Stomach smooth muscle (tissue), 2 donors: ENCODE data around the gene SLAMF6.
"Not testable (repeated sequence)": the region's sequence is repeated elsewhere in the genome, so short reads cannot be mapped to it uniquely, and the experiment has no call there.

Experiments used
- H3K27ac ChIP-seq: one replicate; pipeline ENCODE4 v1.7.0; 2013; ENCODE audit warnings: mild to moderate bottlenecking, low read length, inconsistent platforms
- H3K27me3 ChIP-seq, 2 donors: one replicate each; pipeline ENCODE4 v1.7.0; 2013; ENCODE audit warnings: low read length in 2 of 2; ENCODE audit not compliant: insufficient read depth in 2 of 2, control insufficient read depth in 1 of 2
- H3K36me3 ChIP-seq, 2 donors: one replicate each; pipeline ENCODE4 v1.7.0; 2013; ENCODE audit warnings: low read length in 2 of 2; ENCODE audit not compliant: control insufficient read depth in 2 of 2, insufficient read depth in 2 of 2
- H3K4me1 ChIP-seq: one replicate; pipeline ENCODE4 v1.7.0; 2013; ENCODE audit warnings: low read length; ENCODE audit not compliant: control insufficient read depth, insufficient read depth
- H3K4me3 ChIP-seq, 2 donors: one replicate each; pipeline ENCODE4 v1.7.0; 2013; ENCODE audit warnings: low read length in 2 of 2
- H3K9ac ChIP-seq, 2 donors: one replicate each; pipeline ENCODE4 v1.7.0; 2013; ENCODE audit warnings: low read length in 2 of 2, mild to moderate bottlenecking in 1 of 2
- H3K9me3 ChIP-seq, 2 donors: one replicate each; pipeline ENCODE4 v1.7.0; 2013; ENCODE audit warnings: low read length in 2 of 2; ENCODE audit not compliant: control insufficient read depth in 2 of 2
- donor health status: healthy.
- donor health status: Pancreatic carcinoma.

The SLAMF6 gene

GRCh38 chr1:160522622-160523345, at the start of gene SLAMF6:
Gene SLAMF6, minus strand, starts transcription at chr1:160523255. Its CDS starts 63 bp downstream, at chr1:160523192.
- H3K27ac ChIP-seq = no peak within 1 kb of the TSS
- no peak within 1 kb of the TSS for H3K4me3 ChIP-seq
- H3K9ac ChIP-seq = no peak within 1 kb of the TSS
- no peaks in the 10 kb centered on the region for H3K9me3 ChIP-seq
- no peaks in the 10 kb centered on the region for H3K36me3 ChIP-seq
- H3K4me1 ChIP-seq = no peaks in the 10 kb centered on the region
- H3K27me3 ChIP-seq = no peaks in the 10 kb centered on the region

GRCh38 chr1:160570840-160571239, 47.8 kb upstream of the SLAMF6 start:
- H3K4me1 ChIP-seq = no peaks in the 10 kb centered on the region
- H3K36me3 ChIP-seq = no peaks in the 10 kb centered on the region
- H3K9ac ChIP-seq = no peak overlapping the region
- H3K27ac ChIP-seq = no peak overlapping the region
- no peak overlapping the region for H3K4me3 ChIP-seq
- H3K9me3 ChIP-seq = peaks cover 0 to 3% of the 10 kb centered on the region in 2 donors
- no peaks in the 10 kb centered on the region for H3K27me3 ChIP-seq

- H3K4me1 ChIP-seq = no peaks in the 10 kb centered on the region
- H3K36me3 ChIP-seq = no peaks in the 10 kb centered on the region
- H3K9ac ChIP-seq = no peak overlapping the region
- H3K27me3 ChIP-seq = no peaks in the 10 kb centered on the region
- H3K27ac ChIP-seq = no peak overlapping the region
- H3K9me3 ChIP-seq = peaks cover 0 to 3% of the 10 kb centered on the region in 2 donors
- no peak overlapping the region for H3K4me3 ChIP-seq
These were observed 46.8 kb upstream of the SLAMF6 start for GRCh38 chr1:160569806-160570205.

- H3K27ac ChIP-seq = no peak overlapping the region
- H3K4me1 ChIP-seq = no peaks in the 10 kb centered on the region
- H3K9me3 ChIP-seq = peaks cover 0 to 3% of the 10 kb centered on the region in 2 donors
- H3K36me3 ChIP-seq = no peaks in the 10 kb centered on the region
- no peak overlapping the region for H3K9ac ChIP-seq
- H3K4me3 ChIP-seq = no peak overlapping the region
- no peaks in the 10 kb centered on the region for H3K27me3 ChIP-seq
These were observed 45.0 kb upstream of the SLAMF6 start for GRCh38 chr1:160567858-160568682.

GRCh38 chr1:160567341-160567740, 44.3 kb upstream of the SLAMF6 start:
- Histone ChIP-seq H3K4me3 (no peak overlapping the region), H3K9me3 (peaks cover 0 to 3% of the 10 kb centered on the region in 2 donors), H3K36me3 (no peaks in the 10 kb centered on the region), H3K4me1 (no peaks in the 10 kb centered on the region), H3K27ac (no peak overlapping the region), H3K9ac (no peak overlapping the region), H3K27me3 (no peaks in the 10 kb centered on the region)

GRCh38 chr1:160565564-160565963, 42.5 kb upstream of the SLAMF6 start:
- Histone ChIP-seq H3K9me3 (no peaks in the 10 kb centered on the region), H3K27ac (no peak overlapping the region), H3K4me3 (no peak overlapping the region), H3K9ac (no peak overlapping the region), H3K27me3 (no peaks in the 10 kb centered on the region), H3K4me1 (no peaks in the 10 kb centered on the region), H3K36me3 (no peaks in the 10 kb centered on the region)

GRCh38 chr1:160563230-160563629, 40.2 kb upstream of the SLAMF6 start:
- not testable (repeated sequence) for H3K4me3 ChIP-seq, H3K9ac ChIP-seq, H3K9me3 ChIP-seq, H3K27ac ChIP-seq, H3K27me3 ChIP-seq, H3K4me1 ChIP-seq, H3K36me3 ChIP-seq

GRCh38 chr1:160562745-160563144, 39.7 kb upstream of the SLAMF6 start:
- not testable (repeated sequence) for H3K36me3 ChIP-seq, H3K9ac ChIP-seq, H3K27me3 ChIP-seq, H3K4me1 ChIP-seq, H3K27ac ChIP-seq, H3K4me3 ChIP-seq, H3K9me3 ChIP-seq

- H3K36me3 ChIP-seq = no peaks in the 10 kb centered on the region
- H3K27ac ChIP-seq = no peak overlapping the region
- no peaks in the 10 kb centered on the region for H3K4me1 ChIP-seq
- H3K4me3 ChIP-seq = no peak overlapping the region
- H3K9me3 ChIP-seq = no peaks in the 10 kb centered on the region
- no peak overlapping the region for H3K9ac ChIP-seq
- no peaks in the 10 kb centered on the region for H3K27me3 ChIP-seq
These were observed 37.8 kb upstream of the SLAMF6 start for GRCh38 chr1:160560806-160561205.

GRCh38 chr1:160560045-160560705, 37.1 kb upstream of the SLAMF6 start:
- Histone ChIP-seq H3K27me3 (no peaks in the 10 kb centered on the region), H3K4me1 (no peaks in the 10 kb centered on the region), H3K36me3 (no peaks in the 10 kb centered on the region), H3K4me3 (no peak overlapping the region), H3K9me3 (no peaks in the 10 kb centered on the region), H3K27ac (no peak overlapping the region), H3K9ac (no peak overlapping the region)
